SK-N-SH (cell line): ENCODE data around the gene PHACTR4.

Experiments
- ELF1 ChIP-seq: IDR thresholded peaks from 2 replicates; pipeline ENCODE4 v1.4.0; 2012
- GABPA ChIP-seq: IDR thresholded peaks from 2 replicates; pipeline ENCODE4 v1.4.0; 2012; ENCODE audit warnings: low read depth, mild to moderate bottlenecking
- MXI1 ChIP-seq: IDR thresholded peaks from 2 replicates; pipeline ENCODE4 v1.6.1; 2012; ENCODE audit warnings: mild to moderate bottlenecking, low read depth, low read length, improper control_type of control experiment
- RCOR1 ChIP-seq: fragments of 150-350 bp; IDR thresholded peaks from 2 replicates; pipeline ENCODE4 v1.6.1; 2017; ENCODE audit warnings: antibody characterized with exemption, low read length
- YY1 ChIP-seq: IDR thresholded peaks from 2 replicates; pipeline ENCODE4 v1.4.0; 2012; ENCODE audit warnings: low read depth, mild to moderate bottlenecking
- TF ChIP-seq, protein P1 (sequence below): fragments of 200-600 bp; sonication (generic); IDR thresholded peaks from 2 replicates; pipeline ENCODE4 v1.6.1; 2017; ENCODE audit warnings: antibody characterized with exemption, mild to moderate bottlenecking, moderate library complexity
- TF ChIP-seq, protein P2 (sequence below): IDR thresholded peaks from 2 replicates; pipeline ENCODE4 v1.4.0; 2012; ENCODE audit warnings: low read depth, borderline replicate concordance
- TF ChIP-seq, protein P3 (sequence below): IDR thresholded peaks from 2 replicates; pipeline ENCODE4; 2012
- TF ChIP-seq, protein P4 (sequence below): IDR thresholded peaks from 2 replicates; pipeline ENCODE4 v1.6.1; 2012; ENCODE audit warnings: mild to moderate bottlenecking, low read depth, low read length, moderate library complexity

DNA sequence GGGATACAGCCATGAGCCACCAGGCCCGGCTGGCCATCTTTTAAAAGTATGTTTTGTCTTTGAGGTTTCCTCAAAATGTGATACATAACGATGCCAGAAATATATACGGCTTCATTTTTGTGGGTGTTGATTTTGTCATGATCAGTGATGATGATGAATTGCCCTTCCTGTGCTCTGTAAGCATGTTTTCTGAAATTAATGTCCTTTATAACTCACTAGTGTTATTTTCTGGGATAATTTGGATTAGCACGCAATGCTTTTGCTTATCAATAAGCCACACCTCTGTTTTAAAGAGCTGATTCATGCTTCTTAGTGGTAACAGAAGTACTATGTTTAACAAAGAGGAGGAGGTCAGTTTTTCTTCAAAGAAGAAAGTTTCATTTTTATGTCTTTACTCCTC is 25.6 kb downstream of the PHACTR4 start:
- TF ChIP-seq, protein P1, sequence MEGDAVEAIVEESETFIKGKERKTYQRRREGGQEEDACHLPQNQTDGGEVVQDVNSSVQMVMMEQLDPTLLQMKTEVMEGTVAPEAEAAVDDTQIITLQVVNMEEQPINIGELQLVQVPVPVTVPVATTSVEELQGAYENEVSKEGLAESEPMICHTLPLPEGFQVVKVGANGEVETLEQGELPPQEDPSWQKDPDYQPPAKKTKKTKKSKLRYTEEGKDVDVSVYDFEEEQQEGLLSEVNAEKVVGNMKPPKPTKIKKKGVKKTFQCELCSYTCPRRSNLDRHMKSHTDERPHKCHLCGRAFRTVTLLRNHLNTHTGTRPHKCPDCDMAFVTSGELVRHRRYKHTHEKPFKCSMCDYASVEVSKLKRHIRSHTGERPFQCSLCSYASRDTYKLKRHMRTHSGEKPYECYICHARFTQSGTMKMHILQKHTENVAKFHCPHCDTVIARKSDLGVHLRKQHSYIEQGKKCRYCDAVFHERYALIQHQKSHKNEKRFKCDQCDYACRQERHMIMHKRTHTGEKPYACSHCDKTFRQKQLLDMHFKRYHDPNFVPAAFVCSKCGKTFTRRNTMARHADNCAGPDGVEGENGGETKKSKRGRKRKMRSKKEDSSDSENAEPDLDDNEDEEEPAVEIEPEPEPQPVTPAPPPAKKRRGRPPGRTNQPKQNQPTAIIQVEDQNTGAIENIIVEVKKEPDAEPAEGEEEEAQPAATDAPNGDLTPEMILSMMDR, result no peak
- TF ChIP-seq RCOR1 (no peak), YY1 (no peak), GABPA (no peak), ELF1 (no peak), MXI1 (no peak)
- TF ChIP-seq, protein P2, sequence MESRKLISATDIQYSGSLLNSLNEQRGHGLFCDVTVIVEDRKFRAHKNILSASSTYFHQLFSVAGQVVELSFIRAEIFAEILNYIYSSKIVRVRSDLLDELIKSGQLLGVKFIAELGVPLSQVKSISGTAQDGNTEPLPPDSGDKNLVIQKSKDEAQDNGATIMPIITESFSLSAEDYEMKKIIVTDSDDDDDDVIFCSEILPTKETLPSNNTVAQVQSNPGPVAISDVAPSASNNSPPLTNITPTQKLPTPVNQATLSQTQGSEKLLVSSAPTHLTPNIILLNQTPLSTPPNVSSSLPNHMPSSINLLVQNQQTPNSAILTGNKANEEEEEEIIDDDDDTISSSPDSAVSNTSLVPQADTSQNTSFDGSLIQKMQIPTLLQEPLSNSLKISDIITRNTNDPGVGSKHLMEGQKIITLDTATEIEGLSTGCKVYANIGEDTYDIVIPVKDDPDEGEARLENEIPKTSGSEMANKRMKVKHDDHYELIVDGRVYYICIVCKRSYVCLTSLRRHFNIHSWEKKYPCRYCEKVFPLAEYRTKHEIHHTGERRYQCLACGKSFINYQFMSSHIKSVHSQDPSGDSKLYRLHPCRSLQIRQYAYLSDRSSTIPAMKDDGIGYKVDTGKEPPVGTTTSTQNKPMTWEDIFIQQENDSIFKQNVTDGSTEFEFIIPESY, result no peak
- TF ChIP-seq, protein P3, sequence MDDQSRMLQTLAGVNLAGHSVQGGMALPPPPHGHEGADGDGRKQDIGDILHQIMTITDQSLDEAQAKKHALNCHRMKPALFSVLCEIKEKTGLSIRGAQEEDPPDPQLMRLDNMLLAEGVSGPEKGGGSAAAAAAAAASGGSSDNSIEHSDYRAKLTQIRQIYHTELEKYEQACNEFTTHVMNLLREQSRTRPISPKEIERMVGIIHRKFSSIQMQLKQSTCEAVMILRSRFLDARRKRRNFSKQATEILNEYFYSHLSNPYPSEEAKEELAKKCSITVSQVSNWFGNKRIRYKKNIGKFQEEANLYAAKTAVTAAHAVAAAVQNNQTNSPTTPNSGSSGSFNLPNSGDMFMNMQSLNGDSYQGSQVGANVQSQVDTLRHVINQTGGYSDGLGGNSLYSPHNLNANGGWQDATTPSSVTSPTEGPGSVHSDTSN, result no peak
- TF ChIP-seq, protein P4, sequence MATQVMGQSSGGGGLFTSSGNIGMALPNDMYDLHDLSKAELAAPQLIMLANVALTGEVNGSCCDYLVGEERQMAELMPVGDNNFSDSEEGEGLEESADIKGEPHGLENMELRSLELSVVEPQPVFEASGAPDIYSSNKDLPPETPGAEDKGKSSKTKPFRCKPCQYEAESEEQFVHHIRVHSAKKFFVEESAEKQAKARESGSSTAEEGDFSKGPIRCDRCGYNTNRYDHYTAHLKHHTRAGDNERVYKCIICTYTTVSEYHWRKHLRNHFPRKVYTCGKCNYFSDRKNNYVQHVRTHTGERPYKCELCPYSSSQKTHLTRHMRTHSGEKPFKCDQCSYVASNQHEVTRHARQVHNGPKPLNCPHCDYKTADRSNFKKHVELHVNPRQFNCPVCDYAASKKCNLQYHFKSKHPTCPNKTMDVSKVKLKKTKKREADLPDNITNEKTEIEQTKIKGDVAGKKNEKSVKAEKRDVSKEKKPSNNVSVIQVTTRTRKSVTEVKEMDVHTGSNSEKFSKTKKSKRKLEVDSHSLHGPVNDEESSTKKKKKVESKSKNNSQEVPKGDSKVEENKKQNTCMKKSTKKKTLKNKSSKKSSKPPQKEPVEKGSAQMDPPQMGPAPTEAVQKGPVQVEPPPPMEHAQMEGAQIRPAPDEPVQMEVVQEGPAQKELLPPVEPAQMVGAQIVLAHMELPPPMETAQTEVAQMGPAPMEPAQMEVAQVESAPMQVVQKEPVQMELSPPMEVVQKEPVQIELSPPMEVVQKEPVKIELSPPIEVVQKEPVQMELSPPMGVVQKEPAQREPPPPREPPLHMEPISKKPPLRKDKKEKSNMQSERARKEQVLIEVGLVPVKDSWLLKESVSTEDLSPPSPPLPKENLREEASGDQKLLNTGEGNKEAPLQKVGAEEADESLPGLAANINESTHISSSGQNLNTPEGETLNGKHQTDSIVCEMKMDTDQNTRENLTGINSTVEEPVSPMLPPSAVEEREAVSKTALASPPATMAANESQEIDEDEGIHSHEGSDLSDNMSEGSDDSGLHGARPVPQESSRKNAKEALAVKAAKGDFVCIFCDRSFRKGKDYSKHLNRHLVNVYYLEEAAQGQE, result no peak
